Retina (tissue), 1 donor: ENCODE measurements around the gene PUS3.

Experiments
- DNase-seq: peaks from one replicate; pipeline ENCODE4 v3.0.0-alpha.2; 2016

The PUS3 gene

GRCh38 chr11:125940145-125940544 lies 37.1 kb upstream of the PUS3 start:
- no peak for DNase-seq

- DNase-seq, result no peak
These were observed 36.1 kb upstream of the PUS3 start for GRCh38 chr11:125939081-125939521.

GRCh38 chr11:125938418-125938817 lies 35.4 kb upstream of the PUS3 start:
- DNase-seq, result no peak

- no peak for DNase-seq
These were observed 32.7 kb upstream of the PUS3 start for GRCh38 chr11:125935618-125936199.

- no peak for DNase-seq
These were observed 32.0 kb upstream of the PUS3 start for GRCh38 chr11:125935056-125935455.

- DNase-seq, result no peak
These were observed 31.5 kb upstream of the PUS3 start for GRCh38 chr11:125934473-125934872.

- DNase-seq, result no peak
These were observed 30.2 kb upstream of the PUS3 start for GRCh38 chr11:125933030-125933813.

- DNase-seq, result no peak
These were observed 29.3 kb upstream of the PUS3 start for GRCh38 chr11:125932301-125932700.

- no peak for DNase-seq
These were observed 28.7 kb upstream of the PUS3 start for GRCh38 chr11:125931668-125932067.

GRCh38 chr11:125931116-125931515 lies 28.1 kb upstream of the PUS3 start:
- no peak for DNase-seq

GRCh38 chr11:125930076-125930450 lies 27.1 kb upstream of the PUS3 start:
- DNase-seq, result no peak

- no peak for DNase-seq
These were observed 26.6 kb upstream of the PUS3 start for GRCh38 chr11:125929445-125930075.

GRCh38 chr11:125926682-125927081 lies 23.7 kb upstream of the PUS3 start:
- DNase-seq, result no peak

GRCh38 chr11:125925804-125926203 lies 22.8 kb upstream of the PUS3 start:
- no peak for DNase-seq

GRCh38 chr11:125925247-125925740 lies 22.3 kb upstream of the PUS3 start:
- no peak for DNase-seq

- no peak for DNase-seq
These were observed 21.5 kb upstream of the PUS3 start for GRCh38 chr11:125924384-125925007.

GRCh38 chr11:125923633-125924032 lies 20.6 kb upstream of the PUS3 start:
- no peak for DNase-seq

GRCh38 chr11:125923012-125923579 lies 20.1 kb upstream of the PUS3 start:
- peak; percentile 72 for DNase-seq

- no peak for DNase-seq
These were observed 19.1 kb upstream of the PUS3 start for GRCh38 chr11:125922156-125922555.

- no peak for DNase-seq
These were observed 18.0 kb upstream of the PUS3 start for GRCh38 chr11:125921042-125921441.

GRCh38 chr11:125918140-125918840 lies 15.3 kb upstream of the PUS3 start:
- no peak for DNase-seq

- no peak for DNase-seq
These were observed 13.8 kb upstream of the PUS3 start for GRCh38 chr11:125916683-125917347.
